GM21526 (cell line): Measurements from ENCODE around the gene CLDN7.
A peak's percentile ranks its signal among the peaks of the same experiment; 100 is the strongest.

Experiments
- ATAC-seq: cut with Tn5 transposase; IDR thresholded peaks from one replicate; pipeline ENCODE4 v1.9.1; 2021; ENCODE audit warnings: moderate library complexity; ENCODE audit not compliant: unreplicated experiment, low FRiP score

Gene CLDN7

GRCh38 chr17:7238420-7239090 lies 23.7 kb downstream of the CLDN7 start:
- ATAC-seq = no peak

- ATAC-seq = no peak
These were observed 24.4 kb downstream of the CLDN7 start for GRCh38 chr17:7237761-7238419.

GRCh38 chr17:7237266-7237760 lies 25.0 kb downstream of the CLDN7 start:
- no peak for ATAC-seq

GRCh38 chr17:7236808-7237207 lies 25.5 kb downstream of the CLDN7 start:
- no peak for ATAC-seq

GRCh38 chr17:7235693-7236665 lies 26.3 kb downstream of the CLDN7 start:
- ATAC-seq = no peak

- ATAC-seq = peak; percentile 42
These were observed 28.0 kb downstream of the CLDN7 start, which contains the start of gene DVL2 for GRCh38 chr17:7234083-7234951. TSS of gene DVL2 (minus strand) at chr17:7234517. CDS start at chr17:7234262, 255 bp downstream.

GRCh38 chr17:7233701-7234082 lies 28.6 kb downstream of the CLDN7 start:
- no peak for ATAC-seq

- no peak for ATAC-seq
These were observed 30.2 kb downstream of the CLDN7 start for GRCh38 chr17:7232114-7232513.

GRCh38 chr17:7229504-7229903 lies 32.8 kb downstream of the CLDN7 start:
- no peak for ATAC-seq

GRCh38 chr17:7228920-7229319 lies 33.4 kb downstream of the CLDN7 start:
- no peak for ATAC-seq

- no peak for ATAC-seq
These were observed 35.3 kb downstream of the CLDN7 start for GRCh38 chr17:7226721-7227710.

- no peak for ATAC-seq
These were observed 36.5 kb downstream of the CLDN7 start for GRCh38 chr17:7225711-7226331.

- ATAC-seq = no peak
These were observed 37.6 kb downstream of the CLDN7 start for GRCh38 chr17:7224661-7225111.

- ATAC-seq = no peak
These were observed 38.2 kb downstream of the CLDN7 start for GRCh38 chr17:7224110-7224509.

GRCh38 chr17:7223375-7223774 lies 38.9 kb downstream of the CLDN7 start:
- no peak for ATAC-seq

- ATAC-seq = no peak
These were observed 39.3 kb downstream of the CLDN7 start for GRCh38 chr17:7222972-7223292.

- no peak for ATAC-seq
These were observed 39.9 kb downstream of the CLDN7 start for GRCh38 chr17:7222093-7222971.
